Liver (tissue), 9 donors: ENCODE data around the gene CIB4. TPM values are rescaled to one million over a fixed set of nuclear protein-coding genes. Genes with fewer than 3 reads are reported as not detected.

Experiments
- DNase-seq: peaks from one replicate; pipeline ENCODE4 v3.0.0-alpha.2; 2017; ENCODE audit warnings: low spot score
- H3K27ac ChIP-seq, 2 donors: one replicate each; pipeline ENCODE4 v1.7.0; 2013; ENCODE audit warnings: inconsistent platforms in 2 of 2, low read length in 2 of 2, control low read depth in 1 of 2, low read depth in 1 of 2, mild to moderate bottlenecking in 1 of 2
- H3K27me3 ChIP-seq, 4 donors: one replicate each; pipeline versions ENCODE4 v1.6.1 to v1.7.0; 2013; ENCODE audit warnings: low read length in 3 of 4, inconsistent platforms in 1 of 4, mild to moderate bottlenecking in 1 of 4, moderate library complexity in 1 of 4; ENCODE audit not compliant: control insufficient read depth in 4 of 4, insufficient read depth in 4 of 4
- H3K36me3 ChIP-seq, 4 donors: one replicate each; pipeline versions ENCODE4 v1.6.1 to v1.7.0; 2013; ENCODE audit warnings: low read length in 3 of 4, mild to moderate bottlenecking in 3 of 4, low read depth in 1 of 4, moderate library complexity in 1 of 4; ENCODE audit not compliant: control insufficient read depth in 4 of 4, insufficient read depth in 3 of 4
- H3K4me1 ChIP-seq, 4 donors: one replicate each; pipeline versions ENCODE4 v1.6.1 to v1.7.0; 2013; ENCODE audit warnings: low read length in 3 of 4, mild to moderate bottlenecking in 3 of 4, moderate library complexity in 1 of 4; ENCODE audit not compliant: control insufficient read depth in 4 of 4, insufficient read depth in 4 of 4
- H3K4me3 ChIP-seq, 3 donors: one replicate each; pipeline versions ENCODE4 v1.6.1 to v1.7.0; 2013; ENCODE audit warnings: low read length in 3 of 3, control low read depth in 1 of 3, low read depth in 1 of 3, mild to moderate bottlenecking in 1 of 3
- H3K9ac ChIP-seq, 2 donors: one replicate each; pipeline ENCODE4 v1.7.0; 2013; ENCODE audit warnings: low read length in 2 of 2, mild to moderate bottlenecking in 2 of 2, moderate library complexity in 2 of 2, control low read depth in 1 of 2, low read depth in 1 of 2
- H3K9me3 ChIP-seq, 4 donors: one replicate each; pipeline versions ENCODE4 v1.6.1 to v1.7.0; 2013; ENCODE audit warnings: low read length in 3 of 4; ENCODE audit not compliant: control insufficient read depth in 4 of 4
- EGR1 ChIP-seq, 2 donors: IDR thresholded peaks; 2 replicates each; pipeline ENCODE4 v1.6.1; 2016 to 2018; ENCODE audit warnings: antibody characterized with exemption in 2 of 2, low read depth in 2 of 2
- FOXA1 ChIP-seq: IDR thresholded peaks from 2 replicates; pipeline ENCODE4 v1.6.1; 2016; ENCODE audit warnings: antibody characterized with exemption
- FOXA2 ChIP-seq: IDR thresholded peaks from 2 replicates; pipeline ENCODE4 v1.6.1; 2016; ENCODE audit warnings: antibody characterized with exemption
- GABPA ChIP-seq, 2 donors: IDR thresholded peaks in 1 of 2; conservative IDR thresholded peaks in 1 of 2; 2 replicates each; pipeline ENCODE4 v1.6.1; 2016; ENCODE audit warnings: antibody characterized with exemption in 2 of 2, mild to moderate bottlenecking in 1 of 2, moderate library complexity in 1 of 2
- HNF4A ChIP-seq, 2 donors: conservative IDR thresholded peaks; 2 replicates each; pipeline ENCODE4 v1.6.1; 2016; ENCODE audit warnings: antibody characterized with exemption in 2 of 2, mild to moderate bottlenecking in 2 of 2
- HNF4G ChIP-seq: IDR thresholded peaks from 2 replicates; pipeline ENCODE4 v1.6.1; 2016; ENCODE audit warnings: antibody characterized with exemption
- JUND ChIP-seq, 2 donors: IDR thresholded peaks; 2 replicates each; pipeline ENCODE4 v1.6.1; 2016; ENCODE audit warnings: antibody characterized with exemption in 2 of 2
- NR2F2 ChIP-seq: IDR thresholded peaks from 2 replicates; pipeline ENCODE4 v1.6.1; 2016; ENCODE audit warnings: antibody characterized with exemption
- RAD21 ChIP-seq, 2 donors: IDR thresholded peaks; 2 replicates each; pipeline ENCODE4 v1.6.1; 2016; ENCODE audit warnings: antibody characterized with exemption in 2 of 2, mild to moderate bottlenecking in 2 of 2
- RXRA ChIP-seq, 2 donors: IDR thresholded peaks; 2 replicates each; pipeline ENCODE4 v1.6.1; 2017 to 2018; ENCODE audit warnings: antibody characterized with exemption in 2 of 2, mild to moderate bottlenecking in 1 of 2
- SP1 ChIP-seq: IDR thresholded peaks from 2 replicates; pipeline ENCODE4 v1.6.1; 2018; ENCODE audit warnings: antibody characterized with exemption, mild to moderate bottlenecking
- TAF1 ChIP-seq: conservative IDR thresholded peaks from 2 replicates; pipeline ENCODE4 v1.6.1; 2016; ENCODE audit warnings: antibody characterized with exemption, mild to moderate bottlenecking
- YY1 ChIP-seq: IDR thresholded peaks from 2 replicates; pipeline ENCODE4 v1.6.1; 2016; ENCODE audit warnings: antibody characterized with exemption, mild to moderate bottlenecking
- WGBS: extraction: QIAGEN DNeasy Blood & Tissue Kit; methylation state at CpG from one replicate; pipeline ENCODE4 v1.1.7; 2013; 5-methylcytosine and 5-hydroxymethylcytosine counted together
- polyA plus RNA-seq, 2 donors: library from polyadenylated mRNA; stranded (reverse) in 1 of 2; unstranded in 1 of 2; fragments of 200-250 nt in 1 of 2; fragments of >200 nt in 1 of 2; fragmentation: Nextera tagmentation in 1 of 2; extraction: Ambion mirVana in 1 of 2; gene quantifications; one replicate each; pipeline versions ENCODE4 v1.2.1 to v1.2.3, GENCODE V29; 2013 to 2015
- total RNA-seq, 2 donors: library from RNA; depleted of rRNA; stranded (reverse); fragments of >200 nt; gene quantifications; one replicate each; pipeline ENCODE4 v1.2.3, GENCODE V29; 2014
- TF ChIP-seq, protein P1 (sequence below): IDR thresholded peaks from 2 replicates; pipeline ENCODE4 v1.6.1; 2016; ENCODE audit warnings: antibody characterized with exemption
- TF ChIP-seq, protein P2 (sequence below): fragments of 150-350 bp; IDR thresholded peaks from 2 replicates; pipeline ENCODE4 v1.5.1; 2017; ENCODE audit warnings: improper control_type of control experiment, low read depth, low read length; ENCODE audit not compliant: missing input control
- TF ChIP-seq, protein P3 (sequence below): IDR thresholded peaks from 2 replicates; pipeline ENCODE4 v1.6.1; 2016; ENCODE audit warnings: antibody characterized with exemption
- TF ChIP-seq, protein P4 (sequence below): IDR thresholded peaks from 2 replicates; pipeline ENCODE4 v1.6.1; 2016; ENCODE audit warnings: antibody characterized with exemption
- TF ChIP-seq, protein P5 (sequence below): IDR thresholded peaks from 2 replicates; pipeline ENCODE4 v1.6.1; 2016; ENCODE audit warnings: antibody characterized with exemption, mild to moderate bottlenecking
- donor health status: healthy.
- donor health status: healthy.
- donor health status: healthy.
- donor health status: healthy.
- donor health status: healthy.

The CIB4 gene
- total and polyA plus RNA-seq, 4 donors, result not detected

DNA sequence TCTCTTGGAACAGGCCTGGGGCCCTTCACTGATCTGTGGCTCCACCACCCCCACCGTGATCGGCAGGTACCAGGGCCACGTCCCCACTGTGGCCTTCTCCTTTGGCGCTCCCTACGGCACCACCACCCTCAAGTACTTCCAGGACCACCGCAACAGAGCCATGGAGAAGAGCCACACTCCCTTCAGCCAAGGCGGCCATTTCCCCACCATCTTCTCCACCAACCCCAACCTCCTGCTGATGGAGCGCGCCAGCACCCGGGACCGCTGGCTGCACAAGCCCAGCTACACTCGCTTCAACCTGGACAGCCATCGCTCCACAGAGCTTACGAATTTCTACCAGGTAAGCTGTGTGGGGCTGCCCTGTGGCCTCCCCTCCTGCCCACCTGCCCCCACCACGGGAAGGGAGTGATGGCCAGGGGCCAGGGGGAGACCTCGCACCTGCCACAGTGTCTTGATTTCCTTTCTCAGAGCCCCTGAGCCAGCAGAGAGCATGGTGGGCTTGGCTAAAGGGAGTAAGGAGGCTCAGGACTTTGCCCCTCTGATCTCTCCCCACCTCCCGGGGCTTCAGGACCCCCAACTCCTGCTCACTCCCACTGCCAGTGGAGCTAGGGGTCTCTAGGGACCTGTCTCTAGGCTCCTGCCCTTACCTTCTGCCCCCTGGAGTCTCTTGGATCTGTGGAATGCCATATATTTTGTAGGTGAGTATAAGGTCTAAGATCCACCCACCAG lies 65.2 kb downstream of the CIB4 start:
- TF ChIP-seq FOXA2 (no peak), NR2F2 (no peak), RXRA (IDR thresholded peaks at IDR 0.05) (no peak), SP1 (no peak), TAF1 (no peak), FOXA1 (no peak), YY1 (no peak)
- TF ChIP-seq, protein P1, sequence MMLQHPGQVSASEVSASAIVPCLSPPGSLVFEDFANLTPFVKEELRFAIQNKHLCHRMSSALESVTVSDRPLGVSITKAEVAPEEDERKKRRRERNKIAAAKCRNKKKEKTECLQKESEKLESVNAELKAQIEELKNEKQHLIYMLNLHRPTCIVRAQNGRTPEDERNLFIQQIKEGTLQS, result no peak
- TF ChIP-seq, protein P2, sequence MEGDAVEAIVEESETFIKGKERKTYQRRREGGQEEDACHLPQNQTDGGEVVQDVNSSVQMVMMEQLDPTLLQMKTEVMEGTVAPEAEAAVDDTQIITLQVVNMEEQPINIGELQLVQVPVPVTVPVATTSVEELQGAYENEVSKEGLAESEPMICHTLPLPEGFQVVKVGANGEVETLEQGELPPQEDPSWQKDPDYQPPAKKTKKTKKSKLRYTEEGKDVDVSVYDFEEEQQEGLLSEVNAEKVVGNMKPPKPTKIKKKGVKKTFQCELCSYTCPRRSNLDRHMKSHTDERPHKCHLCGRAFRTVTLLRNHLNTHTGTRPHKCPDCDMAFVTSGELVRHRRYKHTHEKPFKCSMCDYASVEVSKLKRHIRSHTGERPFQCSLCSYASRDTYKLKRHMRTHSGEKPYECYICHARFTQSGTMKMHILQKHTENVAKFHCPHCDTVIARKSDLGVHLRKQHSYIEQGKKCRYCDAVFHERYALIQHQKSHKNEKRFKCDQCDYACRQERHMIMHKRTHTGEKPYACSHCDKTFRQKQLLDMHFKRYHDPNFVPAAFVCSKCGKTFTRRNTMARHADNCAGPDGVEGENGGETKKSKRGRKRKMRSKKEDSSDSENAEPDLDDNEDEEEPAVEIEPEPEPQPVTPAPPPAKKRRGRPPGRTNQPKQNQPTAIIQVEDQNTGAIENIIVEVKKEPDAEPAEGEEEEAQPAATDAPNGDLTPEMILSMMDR, result no peak
- WGBS, result 89% methylated on average over 17 of the region's 17 CpGs
- Histone ChIP-seq H3K36me3 (no peaks in the 10 kb centered on the region), H3K4me1 (no peaks in the 10 kb centered on the region), H3K27ac (no peak overlapping the region), H3K9ac (no peak overlapping the region), H3K4me3 (no peak overlapping the region), H3K27me3 (peaks cover 0 to 2% (median 0%) of the 10 kb centered on the region in 4 donors), H3K9me3 (no peaks in the 10 kb centered on the region)
- DNase-seq, result no peak

DNA sequence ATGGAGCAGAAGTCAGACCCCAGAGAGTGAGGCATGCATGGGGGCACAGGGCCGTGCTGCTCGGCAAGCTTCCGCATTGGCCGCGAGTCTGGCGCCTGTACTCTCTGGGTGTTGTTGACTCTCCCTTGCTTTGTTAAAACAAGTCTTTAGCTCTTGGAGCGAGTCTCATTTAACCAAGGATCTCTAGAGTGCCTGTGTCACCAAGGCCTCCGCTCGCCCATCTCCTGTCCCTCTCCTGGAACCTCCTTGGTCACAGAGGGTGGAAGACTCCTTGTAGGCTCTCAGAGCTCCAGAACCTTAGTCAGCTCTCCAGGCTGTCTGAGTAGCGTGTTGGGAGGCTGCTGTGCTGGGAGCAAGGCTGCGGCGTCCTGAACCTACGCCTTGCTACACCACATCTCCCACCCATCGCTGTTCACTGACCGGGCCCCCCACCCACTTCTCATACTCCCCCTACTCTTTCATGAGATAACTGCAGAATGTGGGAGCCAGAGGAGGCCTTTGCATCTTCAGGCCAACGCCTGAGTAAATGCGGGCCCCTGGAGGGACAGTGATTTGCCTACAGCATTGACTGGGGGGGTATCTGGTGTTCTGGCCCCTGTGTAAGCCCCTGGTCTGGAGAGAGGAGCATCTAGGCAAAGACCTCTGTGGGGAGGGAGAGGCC lies 66.1 kb downstream of the CIB4 start:
- 79% methylated on average over 17 of the region's 17 CpGs for WGBS
- Histone ChIP-seq H3K9me3 (no peaks in the 10 kb centered on the region), H3K4me1 (no peaks in the 10 kb centered on the region), H3K36me3 (no peaks in the 10 kb centered on the region), H3K9ac (no peak overlapping the region), H3K4me3 (no peak overlapping the region), H3K27me3 (peaks cover 0 to 2% (median 0%) of the 10 kb centered on the region in 4 donors), H3K27ac (no peak overlapping the region)
- no peak for TF ChIP-seq YY1
- TF ChIP-seq, protein P3, sequence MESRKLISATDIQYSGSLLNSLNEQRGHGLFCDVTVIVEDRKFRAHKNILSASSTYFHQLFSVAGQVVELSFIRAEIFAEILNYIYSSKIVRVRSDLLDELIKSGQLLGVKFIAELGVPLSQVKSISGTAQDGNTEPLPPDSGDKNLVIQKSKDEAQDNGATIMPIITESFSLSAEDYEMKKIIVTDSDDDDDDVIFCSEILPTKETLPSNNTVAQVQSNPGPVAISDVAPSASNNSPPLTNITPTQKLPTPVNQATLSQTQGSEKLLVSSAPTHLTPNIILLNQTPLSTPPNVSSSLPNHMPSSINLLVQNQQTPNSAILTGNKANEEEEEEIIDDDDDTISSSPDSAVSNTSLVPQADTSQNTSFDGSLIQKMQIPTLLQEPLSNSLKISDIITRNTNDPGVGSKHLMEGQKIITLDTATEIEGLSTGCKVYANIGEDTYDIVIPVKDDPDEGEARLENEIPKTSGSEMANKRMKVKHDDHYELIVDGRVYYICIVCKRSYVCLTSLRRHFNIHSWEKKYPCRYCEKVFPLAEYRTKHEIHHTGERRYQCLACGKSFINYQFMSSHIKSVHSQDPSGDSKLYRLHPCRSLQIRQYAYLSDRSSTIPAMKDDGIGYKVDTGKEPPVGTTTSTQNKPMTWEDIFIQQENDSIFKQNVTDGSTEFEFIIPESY, result no peak
- TF ChIP-seq FOXA2, result no peak
- TF ChIP-seq RAD21 (IDR thresholded peaks at IDR 0.05), result no peak
- no peak for TF ChIP-seq SP1
- no peak for TF ChIP-seq EGR1 (IDR thresholded peaks at IDR 0.05; ENCODE audit: low read depth in 2 of 2)
- no peak for TF ChIP-seq TAF1
- TF ChIP-seq HNF4A (conservative IDR thresholded peaks at IDR 0.05), result no peak
- TF ChIP-seq, protein P2, result no peak
- no peak for TF ChIP-seq FOXA1
- TF ChIP-seq, protein P4, sequence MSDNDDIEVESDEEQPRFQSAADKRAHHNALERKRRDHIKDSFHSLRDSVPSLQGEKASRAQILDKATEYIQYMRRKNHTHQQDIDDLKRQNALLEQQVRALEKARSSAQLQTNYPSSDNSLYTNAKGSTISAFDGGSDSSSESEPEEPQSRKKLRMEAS, result no peak
- no peak for TF ChIP-seq GABPA (IDR thresholded peaks at IDR 0.05 in 1 of 2, conservative IDR thresholded peaks at IDR 0.05 in 1 of 2)
- TF ChIP-seq HNF4G, result no peak
- TF ChIP-seq NR2F2, result no peak
- no peak for TF ChIP-seq JUND (IDR thresholded peaks at IDR 0.05)
- TF ChIP-seq, protein P5, sequence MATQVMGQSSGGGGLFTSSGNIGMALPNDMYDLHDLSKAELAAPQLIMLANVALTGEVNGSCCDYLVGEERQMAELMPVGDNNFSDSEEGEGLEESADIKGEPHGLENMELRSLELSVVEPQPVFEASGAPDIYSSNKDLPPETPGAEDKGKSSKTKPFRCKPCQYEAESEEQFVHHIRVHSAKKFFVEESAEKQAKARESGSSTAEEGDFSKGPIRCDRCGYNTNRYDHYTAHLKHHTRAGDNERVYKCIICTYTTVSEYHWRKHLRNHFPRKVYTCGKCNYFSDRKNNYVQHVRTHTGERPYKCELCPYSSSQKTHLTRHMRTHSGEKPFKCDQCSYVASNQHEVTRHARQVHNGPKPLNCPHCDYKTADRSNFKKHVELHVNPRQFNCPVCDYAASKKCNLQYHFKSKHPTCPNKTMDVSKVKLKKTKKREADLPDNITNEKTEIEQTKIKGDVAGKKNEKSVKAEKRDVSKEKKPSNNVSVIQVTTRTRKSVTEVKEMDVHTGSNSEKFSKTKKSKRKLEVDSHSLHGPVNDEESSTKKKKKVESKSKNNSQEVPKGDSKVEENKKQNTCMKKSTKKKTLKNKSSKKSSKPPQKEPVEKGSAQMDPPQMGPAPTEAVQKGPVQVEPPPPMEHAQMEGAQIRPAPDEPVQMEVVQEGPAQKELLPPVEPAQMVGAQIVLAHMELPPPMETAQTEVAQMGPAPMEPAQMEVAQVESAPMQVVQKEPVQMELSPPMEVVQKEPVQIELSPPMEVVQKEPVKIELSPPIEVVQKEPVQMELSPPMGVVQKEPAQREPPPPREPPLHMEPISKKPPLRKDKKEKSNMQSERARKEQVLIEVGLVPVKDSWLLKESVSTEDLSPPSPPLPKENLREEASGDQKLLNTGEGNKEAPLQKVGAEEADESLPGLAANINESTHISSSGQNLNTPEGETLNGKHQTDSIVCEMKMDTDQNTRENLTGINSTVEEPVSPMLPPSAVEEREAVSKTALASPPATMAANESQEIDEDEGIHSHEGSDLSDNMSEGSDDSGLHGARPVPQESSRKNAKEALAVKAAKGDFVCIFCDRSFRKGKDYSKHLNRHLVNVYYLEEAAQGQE, result no peak
- TF ChIP-seq, protein P1, result no peak
- no peak for TF ChIP-seq RXRA (IDR thresholded peaks at IDR 0.05)
- DNase-seq, result no peak
